Spleen (tissue), 7 donors: ENCODE results near the gene DHRSX.

ENCODE experiments used
- POLR2AphosphoS5 ChIP-seq, 3 donors: sonication (generic); formaldehyde crosslinking; IDR thresholded peaks; one replicate each; pipeline ENCODE4 v1.5.1; 2017; ENCODE audit warnings: antibody characterized with exemption in 3 of 3
- TF ChIP-seq, protein P1 (sequence below), 11 experiments: fragments of 200-600 bp in 7 of 11; fragments of 450-650 bp in 4 of 11; sonication (generic) in 4 of 11; IDR thresholded peaks in 8 of 11; conservative IDR thresholded peaks in 3 of 11; 1 replicate in 7 of 11; 2 replicates in 4 of 11; pipeline versions ENCODE4 v1.4.0 to v1.8.0; 2016 to 2021; ENCODE audit warnings: antibody characterized with exemption in 11 of 11, inconsistent platforms in 4 of 11, mild to moderate bottlenecking in 1 of 11
- donor health status: DM: no; HTN: no; CAD: no; lungs with moderate emphysema.
- donor health status: DM: no; HTN: no; CAD: no.
- donor health status: DM: no; HTN: no; CAD: no.

DNA sequence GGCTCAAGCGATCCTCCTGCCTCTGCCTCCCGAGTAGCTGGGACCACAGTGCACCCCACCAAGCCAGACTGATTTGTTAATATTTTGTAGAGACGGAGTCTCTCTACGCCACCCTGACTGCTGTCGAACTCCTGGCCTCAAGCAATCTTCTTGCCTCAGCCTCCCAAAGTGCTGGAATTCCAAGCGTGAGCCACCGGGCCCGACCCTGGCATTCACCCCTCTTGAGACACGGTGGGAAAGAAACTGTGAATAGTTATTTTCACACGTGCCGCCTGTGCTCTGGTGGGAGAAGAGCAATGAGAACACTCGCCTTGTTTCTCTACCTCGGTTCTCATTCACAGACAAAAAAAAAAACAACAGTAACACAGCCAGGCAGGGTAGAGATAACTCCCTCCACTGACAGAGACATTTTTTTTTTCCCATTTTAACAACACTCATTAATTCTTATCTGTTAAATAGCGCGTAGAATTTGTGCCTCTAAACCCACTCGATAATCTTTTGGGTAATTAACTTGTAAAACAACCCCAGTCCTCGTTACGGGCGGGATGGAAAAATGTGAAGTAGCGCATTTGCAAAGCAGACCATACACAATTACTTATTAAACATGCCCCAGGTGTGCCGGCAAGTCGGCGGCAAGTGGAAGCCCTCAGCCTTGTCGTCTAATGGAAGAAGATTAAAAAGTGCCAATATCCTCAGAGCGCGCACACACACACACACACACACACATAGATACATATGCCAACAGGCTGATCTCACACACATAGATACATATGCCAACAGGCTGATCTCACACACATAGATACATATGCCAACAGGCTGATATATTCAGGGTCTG, 103.3 kb downstream of the DHRSX start:
- TF ChIP-seq, protein P1, sequence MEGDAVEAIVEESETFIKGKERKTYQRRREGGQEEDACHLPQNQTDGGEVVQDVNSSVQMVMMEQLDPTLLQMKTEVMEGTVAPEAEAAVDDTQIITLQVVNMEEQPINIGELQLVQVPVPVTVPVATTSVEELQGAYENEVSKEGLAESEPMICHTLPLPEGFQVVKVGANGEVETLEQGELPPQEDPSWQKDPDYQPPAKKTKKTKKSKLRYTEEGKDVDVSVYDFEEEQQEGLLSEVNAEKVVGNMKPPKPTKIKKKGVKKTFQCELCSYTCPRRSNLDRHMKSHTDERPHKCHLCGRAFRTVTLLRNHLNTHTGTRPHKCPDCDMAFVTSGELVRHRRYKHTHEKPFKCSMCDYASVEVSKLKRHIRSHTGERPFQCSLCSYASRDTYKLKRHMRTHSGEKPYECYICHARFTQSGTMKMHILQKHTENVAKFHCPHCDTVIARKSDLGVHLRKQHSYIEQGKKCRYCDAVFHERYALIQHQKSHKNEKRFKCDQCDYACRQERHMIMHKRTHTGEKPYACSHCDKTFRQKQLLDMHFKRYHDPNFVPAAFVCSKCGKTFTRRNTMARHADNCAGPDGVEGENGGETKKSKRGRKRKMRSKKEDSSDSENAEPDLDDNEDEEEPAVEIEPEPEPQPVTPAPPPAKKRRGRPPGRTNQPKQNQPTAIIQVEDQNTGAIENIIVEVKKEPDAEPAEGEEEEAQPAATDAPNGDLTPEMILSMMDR (IDR thresholded peaks at IDR 0.05 in 8 of 11, conservative IDR thresholded peaks at IDR 0.05 in 3 of 11): no peak
- no peak for TF ChIP-seq POLR2AphosphoS5 (IDR thresholded peaks at IDR 0.05)
